ENCODE measurements around the gene THAP8.

The THAP8 gene

GRCh38 chr19:35992907-35993765, 60.9 kb downstream of the THAP8 start:
- DNase-seq, result no peak

GRCh38 chr19:35991731-35992450, 62.2 kb downstream of the THAP8 start:
- no peak for DNase-seq

- DNase-seq, result no peak
These were observed 63.0 kb downstream of the THAP8 start for GRCh38 chr19:35990771-35991730.

GRCh38 chr19:35990156-35990555, 63.9 kb downstream of the THAP8 start:
- no peak for DNase-seq

GRCh38 chr19:35988824-35989223, 65.3 kb downstream of the THAP8 start:
- DNase-seq, result no peak

- no peak for DNase-seq
These were observed 66.6 kb downstream of the THAP8 start for GRCh38 chr19:35987571-35987896.

GRCh38 chr19:35986664-35987570, 67.2 kb downstream of the THAP8 start:
- DNase-seq, result peak; percentile 58

GRCh38 chr19:35986111-35986510, 68.0 kb downstream of the THAP8 start:
- no peak for DNase-seq

Measured in NCI-H2029 (cell line).